Activated T-helper 1 cell treated with anti-CD3 and anti-CD28 coated beads, Interleukin-2, amount 50 U/mL, for 16 hours (primary cell): ENCODE data around the gene KISS1R.
"Not testable (repeated sequence)": the region's sequence is repeated elsewhere in the genome, so short reads cannot be mapped to it uniquely, and the experiment has no call there.

Experiments
- DNase-seq, 2 donors: peaks; one replicate each; pipeline ENCODE4 v3.0.0-alpha.2; 2020; ENCODE audit warnings: low read depth in 1 of 2, low spot score in 1 of 2

KISS1R gene

GRCh38 chr19:881385-882071 lies 35.6 kb upstream of the KISS1R start:
- DNase-seq = no peak

DNA sequence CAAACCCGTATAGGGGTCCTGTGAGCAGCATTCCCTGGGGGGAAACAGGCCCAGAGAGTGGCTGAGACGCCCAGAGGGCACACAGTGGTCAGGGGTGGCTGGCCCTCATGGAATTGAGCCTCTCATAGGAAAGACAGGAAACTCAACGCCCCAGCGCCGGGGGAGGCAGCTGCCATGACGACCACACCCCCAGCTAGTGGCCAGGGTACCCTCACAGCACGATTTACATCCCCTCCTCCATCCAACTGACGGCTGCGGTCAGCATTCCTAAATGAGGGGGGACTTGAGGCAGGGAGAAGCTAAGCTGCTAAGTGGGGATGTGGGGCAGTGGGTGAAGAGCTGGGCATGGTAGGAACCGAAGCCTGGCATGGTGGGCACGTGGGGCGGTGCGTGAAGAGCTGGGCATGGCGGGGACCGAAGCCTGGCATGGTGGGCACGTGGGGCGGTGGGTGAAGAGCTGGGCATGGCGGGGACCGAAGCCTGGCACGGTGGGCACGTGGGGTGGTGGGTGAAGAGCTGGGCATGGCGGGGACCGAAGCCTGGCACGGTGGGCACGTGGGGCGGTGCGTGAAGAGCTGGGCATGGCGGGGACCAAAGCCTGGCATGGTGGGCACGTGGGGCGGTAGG lies 34.1 kb upstream of the KISS1R start:
- DNase-seq = no peak

- no peak for DNase-seq
Measured at GRCh38 chr19:883661-884211, 33.4 kb upstream of the KISS1R start.

DNA sequence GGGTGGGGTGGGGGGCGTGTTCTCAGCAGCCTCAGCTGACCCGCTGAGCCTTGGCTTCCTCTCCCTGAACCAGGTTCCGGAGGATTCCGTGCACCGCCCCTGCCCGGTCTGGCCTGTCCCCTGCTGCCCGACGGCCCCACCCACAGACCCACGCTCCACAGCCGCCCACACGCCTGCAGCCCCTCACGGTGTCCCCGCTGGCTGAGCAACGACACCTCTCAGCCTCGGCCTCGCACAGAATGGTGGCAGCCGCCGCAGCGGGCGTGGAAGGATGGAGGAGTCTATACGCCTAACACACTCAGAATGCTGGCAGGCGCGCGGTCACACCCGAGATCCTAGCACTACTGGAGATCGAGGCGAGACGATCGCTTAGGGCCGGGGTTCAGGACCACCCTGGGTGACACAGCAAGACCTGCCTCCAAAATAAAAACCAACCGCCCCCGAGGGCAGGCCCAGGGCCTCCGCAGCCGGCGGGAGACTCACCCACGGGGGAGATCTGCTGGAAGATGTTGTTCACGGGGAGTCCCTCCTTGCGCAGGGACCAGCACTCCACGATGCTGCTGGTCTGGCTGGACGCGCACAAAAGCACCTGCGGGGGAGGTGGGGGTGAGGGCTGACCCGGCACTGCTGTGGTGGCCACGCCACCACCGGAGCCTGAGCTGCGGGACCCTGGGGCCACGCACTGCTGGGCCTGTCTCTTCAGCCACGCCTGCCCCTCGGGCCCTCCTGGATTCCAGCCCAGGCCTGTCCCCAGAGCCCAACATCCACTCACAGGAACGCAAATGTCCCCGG lies 32.5 kb upstream of the KISS1R start:
- no peak for DNase-seq

GRCh38 chr19:885536-886224 lies 31.5 kb upstream of the KISS1R start:
- no peak for DNase-seq

DNA sequence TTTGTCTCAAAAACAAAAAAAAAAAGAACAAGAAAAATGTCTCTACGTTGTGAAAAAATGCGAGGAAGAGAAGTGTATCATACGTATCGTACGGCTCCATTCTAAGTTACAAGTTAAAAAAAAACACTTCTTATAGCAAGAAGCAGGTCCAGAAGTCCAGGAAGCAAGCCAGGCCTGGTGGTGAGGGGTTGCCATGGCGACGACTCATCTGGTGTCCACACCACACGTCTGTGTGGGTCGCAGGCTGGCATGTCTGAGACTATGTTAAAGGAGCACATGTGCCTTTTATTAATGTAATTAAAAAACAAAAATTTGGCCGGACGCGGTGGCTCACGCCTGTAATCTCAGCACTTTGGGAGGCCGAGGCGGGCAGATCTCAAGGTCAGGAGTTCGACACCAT lies 30.1 kb upstream of the KISS1R start:
- no peak for DNase-seq

- DNase-seq = no peak
Measured at GRCh38 chr19:887599-887998, 29.5 kb upstream of the KISS1R start.

GRCh38 chr19:888581-889385 lies 28.4 kb upstream of the KISS1R start:
- peak in 1 of 2 donors; percentile 22 for DNase-seq

DNA sequence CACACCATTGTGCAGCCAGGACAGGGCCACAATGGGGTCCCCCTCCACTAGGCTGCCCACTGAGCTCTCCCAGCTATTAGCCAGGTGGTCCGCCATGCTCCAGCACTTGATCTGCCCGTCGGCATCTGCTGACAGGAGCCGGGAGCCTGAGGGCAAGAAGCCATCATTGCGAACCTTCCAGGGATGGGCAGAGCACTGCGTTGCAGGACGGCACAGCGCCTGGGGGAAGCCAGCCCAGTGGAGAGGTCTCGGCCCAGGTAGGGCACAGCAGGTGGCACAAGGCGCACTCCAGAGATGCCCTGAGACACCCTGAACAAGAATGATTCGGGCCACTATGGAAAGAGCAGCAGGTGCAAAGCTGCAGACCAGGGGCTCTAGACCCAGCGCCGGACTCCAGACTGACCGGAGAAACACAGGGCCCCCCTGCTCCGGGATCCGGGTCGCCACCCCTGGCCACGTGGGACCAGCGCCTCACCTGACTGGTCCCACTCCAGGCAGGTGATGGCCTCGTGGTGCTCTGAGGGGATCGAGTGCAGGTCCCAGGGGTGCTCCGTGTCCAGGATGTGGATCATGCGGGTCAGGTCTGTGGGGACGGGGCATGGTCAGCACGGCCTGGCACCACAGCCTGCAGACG lies 27.4 kb upstream of the KISS1R start:
- DNase-seq = no peak

DNA sequence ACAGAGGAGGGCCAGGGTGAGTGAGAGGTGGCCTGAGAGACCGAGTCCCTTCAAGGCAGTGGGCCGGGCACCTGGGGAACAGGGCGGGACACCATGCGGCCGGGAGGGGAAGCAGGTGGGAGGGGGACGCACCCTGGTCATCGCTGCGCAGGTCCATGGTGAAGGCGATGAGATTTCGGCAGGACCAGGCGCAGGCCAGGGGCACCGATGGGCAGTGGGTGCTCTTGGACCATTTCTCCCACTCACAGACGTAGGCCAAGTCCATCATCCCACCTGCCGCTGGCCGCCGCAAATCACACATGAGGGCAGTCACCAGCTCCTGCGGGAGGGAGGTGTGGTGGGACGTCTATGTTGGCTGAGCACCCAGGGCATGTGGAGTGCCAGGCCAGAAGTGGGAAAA lies 26.3 kb upstream of the KISS1R start:
- no peak for DNase-seq

DNA sequence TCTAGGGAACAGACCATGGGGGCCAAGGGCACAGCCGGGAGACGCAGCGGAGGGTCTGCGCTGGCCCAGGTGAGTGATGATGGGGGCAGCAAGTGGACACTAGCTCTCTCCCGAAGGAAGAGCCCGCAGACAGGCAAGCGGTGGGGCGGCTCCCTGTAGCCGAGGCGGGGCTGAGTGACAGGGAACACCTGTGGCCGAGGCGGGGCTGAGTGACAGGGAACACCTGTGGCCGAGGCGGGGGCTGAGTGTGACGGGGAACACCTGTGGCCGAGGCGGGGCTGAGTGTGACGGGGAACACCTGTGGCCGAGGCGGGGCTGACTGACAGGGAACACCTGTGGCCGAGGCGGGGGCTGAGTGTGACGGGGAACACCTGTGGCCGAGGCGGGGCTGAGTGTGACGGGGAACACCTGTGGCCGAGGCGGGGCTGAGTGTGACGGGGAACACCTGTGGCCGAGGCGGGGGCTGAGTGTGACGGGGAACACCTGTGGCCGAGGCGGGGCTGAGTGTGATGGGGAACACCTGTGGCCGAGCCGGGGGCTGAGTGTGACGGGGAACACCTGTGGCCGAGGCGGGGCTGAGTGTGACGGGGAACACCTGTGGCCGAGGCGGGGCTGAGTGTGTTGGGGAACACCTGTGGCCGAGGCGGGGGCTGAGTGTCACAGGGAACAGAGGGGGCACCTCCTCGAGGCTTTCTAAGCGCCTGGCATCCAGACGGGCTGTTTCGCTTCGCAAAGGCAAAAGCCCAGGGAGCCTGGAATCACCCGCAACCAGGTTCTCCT lies 25.5 kb upstream of the KISS1R start:
- not testable (repeated sequence) for DNase-seq

GRCh38 chr19:892243-892893 lies 24.8 kb upstream of the KISS1R start:
- DNase-seq = no peak

- DNase-seq = peak; percentile 73 to 83
Measured at GRCh38 chr19:892894-893689, 24.0 kb upstream of the KISS1R start, which contains the start of the genes MED16 and RNU6-9. TSS of gene MED16 (minus strand) at chr19:893187. CDS start at chr19:891131, 2,056 bp downstream. TSS of gene RNU6-9 (plus strand) at chr19:893484.

- no peak for DNase-seq
Measured at GRCh38 chr19:896434-896833, 20.7 kb upstream of the KISS1R start.

DNA sequence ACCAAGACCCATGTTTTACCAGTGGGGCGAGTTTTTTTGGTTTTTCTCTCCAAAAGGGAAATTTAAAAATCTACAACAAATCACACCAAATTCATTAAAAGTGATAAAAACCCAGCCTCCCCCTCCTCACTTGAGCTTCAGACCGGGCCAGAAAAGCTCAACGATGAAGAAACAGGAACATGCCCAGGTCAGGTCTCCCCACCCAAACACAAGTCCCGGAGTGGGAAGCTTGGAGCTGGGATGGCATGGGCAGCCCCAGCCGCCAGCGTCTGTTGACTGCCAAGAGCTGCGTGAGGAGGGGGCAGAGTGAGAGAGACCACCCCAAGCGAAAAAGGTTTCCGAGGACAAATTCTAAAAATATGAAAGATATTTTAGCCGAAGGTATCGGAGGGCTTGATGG lies 20.1 kb upstream of the KISS1R start:
- DNase-seq = no peak

- DNase-seq = no peak
Measured at GRCh38 chr19:897442-898039, 19.6 kb upstream of the KISS1R start.

GRCh38 chr19:898663-899062 lies 18.5 kb upstream of the KISS1R start:
- DNase-seq = no peak
